Trophoblast cell (in vitro differentiated cells and primary cell): ENCODE measurements around the gene GPC3.
A peak's percentile ranks its signal among the peaks of the same experiment; 100 is the strongest.

Source experiments
- DNase-seq, 2 donors: peaks; one replicate each; pipeline ENCODE4 v3.0.0-alpha.2; 2016
- H2AFZ ChIP-seq: 2 replicates; pipeline ENCODE4 v1.6.1; 2013; ENCODE audit warnings: low read length, moderate library complexity, mild to moderate bottlenecking; ENCODE audit not compliant: insufficient read depth, poor library complexity
- H2AK5ac ChIP-seq: 2 replicates; pipeline ENCODE4 v1.6.1; 2013; ENCODE audit warnings: mild to moderate bottlenecking, low read length
- H2BK120ac ChIP-seq: 2 replicates; pipeline ENCODE4 v1.6.1; 2013; ENCODE audit warnings: low read length, mild to moderate bottlenecking, moderate library complexity; ENCODE audit not compliant: insufficient read depth, poor library complexity
- H2BK12ac ChIP-seq: 2 replicates; pipeline ENCODE4 v1.6.1; 2013; ENCODE audit warnings: mild to moderate bottlenecking, low read length, moderate library complexity
- H2BK5ac ChIP-seq: 2 replicates; pipeline ENCODE4 v1.6.1; 2013; ENCODE audit warnings: low read length, low read depth, moderate library complexity, mild to moderate bottlenecking; ENCODE audit not compliant: poor library complexity
- H3K14ac ChIP-seq: 2 replicates; pipeline ENCODE4 v1.6.1; 2013; ENCODE audit warnings: mild to moderate bottlenecking, low read length
- H3K18ac ChIP-seq: 2 replicates; pipeline ENCODE4 v1.6.1; 2013; ENCODE audit warnings: mild to moderate bottlenecking, low read length
- H3K23ac ChIP-seq: 2 replicates; pipeline ENCODE4 v1.6.1; 2013; ENCODE audit warnings: low read length
- H3K27ac ChIP-seq: 2 replicates; pipeline ENCODE4 v1.5.1; 2013; ENCODE audit warnings: low read depth, mild to moderate bottlenecking, inconsistent platforms, low read length, moderate library complexity
- H3K27me3 ChIP-seq: 2 replicates; pipeline ENCODE4 v1.6.1; 2013; ENCODE audit warnings: inconsistent platforms, mild to moderate bottlenecking, low read length, moderate library complexity; ENCODE audit not compliant: insufficient read depth
- H3K36me3 ChIP-seq, 2 experiments: 1 replicate in 1 of 2; 2 replicates in 1 of 2; pipeline ENCODE4 v1.6.1; 2013; ENCODE audit warnings: low read length in 2 of 2, mild to moderate bottlenecking in 2 of 2, moderate library complexity in 1 of 2; ENCODE audit not compliant: insufficient read depth in 2 of 2, control insufficient read depth in 1 of 2
- H3K4ac ChIP-seq: 2 replicates; pipeline ENCODE4 v1.6.1; 2013; ENCODE audit warnings: low read depth, mild to moderate bottlenecking, low read length, moderate library complexity
- H3K4me1 ChIP-seq, 2 experiments: 1 replicate in 1 of 2; 2 replicates in 1 of 2; pipeline ENCODE4 v1.6.1; 2013; ENCODE audit warnings: low read length in 2 of 2, mild to moderate bottlenecking in 2 of 2, moderate library complexity in 1 of 2; ENCODE audit not compliant: insufficient read depth in 2 of 2, control insufficient read depth in 1 of 2
- H3K4me2 ChIP-seq: 2 replicates; pipeline ENCODE4 v1.6.1; 2013; ENCODE audit warnings: inconsistent platforms, mild to moderate bottlenecking, low read length, moderate library complexity
- H3K4me3 ChIP-seq: 2 replicates; pipeline ENCODE4 v1.5.1; 2013; ENCODE audit warnings: mild to moderate bottlenecking, low read depth, low read length, inconsistent platforms
- H3K79me1 ChIP-seq: one replicate; pipeline ENCODE4 v1.6.1; 2013; ENCODE audit warnings: low read length
- H3K79me2 ChIP-seq: 2 replicates; pipeline ENCODE4 v1.6.1; 2013; ENCODE audit warnings: low read length, mild to moderate bottlenecking; ENCODE audit not compliant: control insufficient read depth, insufficient read depth, poor library complexity
- H3K9ac ChIP-seq: 2 replicates; pipeline ENCODE4 v1.6.1; 2013; ENCODE audit warnings: mild to moderate bottlenecking, low read length
- H3K9me3 ChIP-seq: 2 replicates; pipeline ENCODE4 v1.6.1; 2013; ENCODE audit warnings: low read depth, mild to moderate bottlenecking, control low read depth, inconsistent platforms, low read length; ENCODE audit not compliant: insufficient read depth
- H4K12ac ChIP-seq: 2 replicates; pipeline ENCODE4 v1.6.1; 2013; ENCODE audit warnings: low read depth, mild to moderate bottlenecking, low read length, moderate library complexity
- H4K8ac ChIP-seq: 2 replicates; pipeline ENCODE4 v1.6.1; 2013; ENCODE audit warnings: low read depth, mild to moderate bottlenecking, low read length, moderate library complexity
- H4K91ac ChIP-seq: one replicate; pipeline ENCODE4 v1.6.1; 2013; ENCODE audit warnings: low read depth, mild to moderate bottlenecking, low read length, moderate library complexity
- WGBS: extraction: QIAGEN DNeasy Blood & Tissue Kit; methylation state at CpG from one replicate; pipeline ENCODE4 v1.1.7; 2013; ENCODE audit warnings: missing lambda C conversion rate; ENCODE audit not compliant: insufficient read length, insufficient coverage; ENCODE audit errors: extremely low coverage; 5-methylcytosine and 5-hydroxymethylcytosine counted together

GPC3 gene

GRCh38 chrX:133574716-133575115 lies 410.7 kb downstream of the GPC3 start:
- Histone ChIP-seq H3K79me1 (no peaks in the 10 kb centered on the region), H2BK5ac (no peak overlapping the region), H4K8ac (no peak overlapping the region), H4K12ac (no peak overlapping the region), H3K14ac (no peak overlapping the region), H3K4me2 (no peak overlapping the region), H2AK5ac (no peak overlapping the region), H3K9ac (no peak overlapping the region), H3K4me3 (no peak overlapping the region), H3K9me3 (no peaks in the 10 kb centered on the region), H3K23ac (no peak overlapping the region), H3K18ac (no peak overlapping the region), H4K91ac (no peak overlapping the region), H2BK12ac (no peak overlapping the region), H2BK120ac (no peak overlapping the region), H3K27me3 (no peaks in the 10 kb centered on the region), H3K27ac (no peak overlapping the region), H3K79me2 (no peaks in the 10 kb centered on the region), H3K36me3 (no peaks in the 10 kb centered on the region), H2AFZ (no peak overlapping the region), H3K4ac (no peak overlapping the region), H3K4me1 (no peaks in the 10 kb centered on the region)
- WGBS = no CpG with 5 or more reads among the region's 2 CpGs
- DNase-seq = peak; percentile 59 to 77

DNA sequence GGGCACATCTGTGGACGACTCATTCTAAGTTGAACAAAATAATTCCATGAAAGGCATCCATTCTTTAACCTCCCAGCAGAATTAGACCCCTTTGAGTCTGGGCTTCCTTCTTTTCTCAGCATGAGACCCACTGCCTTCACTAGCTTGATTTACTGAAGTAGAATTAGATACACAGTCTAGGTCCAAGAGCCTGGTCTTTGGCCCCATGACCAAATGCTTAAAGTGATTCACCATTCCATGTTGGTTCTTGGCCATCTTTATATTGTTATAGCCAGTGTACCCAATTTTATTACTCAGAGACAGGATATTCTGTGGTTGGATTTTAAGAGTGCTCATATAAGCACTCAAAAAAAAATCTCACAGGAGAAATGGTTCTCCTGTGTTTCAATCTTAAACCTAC lies 414.8 kb downstream of the GPC3 start:
- no peak overlapping the region for H4K8ac ChIP-seq
- DNase-seq = no peak

DNA sequence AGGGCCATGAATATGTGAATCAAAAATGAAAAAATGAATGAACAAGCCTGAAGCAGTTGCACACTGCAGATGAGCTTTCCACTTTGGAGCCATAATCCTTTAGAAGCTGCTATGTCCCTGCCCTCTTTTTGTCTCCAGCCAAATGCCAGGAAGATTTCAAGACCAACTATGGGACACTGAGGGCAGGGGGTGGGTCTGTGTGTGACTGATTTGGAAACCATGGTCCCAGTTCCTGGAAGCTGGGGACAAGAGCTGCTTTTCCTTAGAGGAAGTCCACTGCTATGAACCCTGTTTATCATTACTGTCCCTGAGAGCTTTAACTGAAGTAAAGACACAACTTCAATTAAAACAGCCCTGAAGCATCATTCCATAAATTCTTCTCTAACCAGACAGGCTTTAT lies 416.2 kb downstream of the GPC3 start:
- H3K4ac ChIP-seq = no peak overlapping the region
- no peaks in the 10 kb centered on the region for H3K9me3 ChIP-seq
- H3K27ac ChIP-seq = no peak overlapping the region
- H3K14ac ChIP-seq = no peak overlapping the region
- H4K8ac ChIP-seq = no peak overlapping the region
- H3K79me1 ChIP-seq = no peaks in the 10 kb centered on the region
- H3K27me3 ChIP-seq = no peaks in the 10 kb centered on the region
- H2BK12ac ChIP-seq = no peak overlapping the region
- no peak for DNase-seq
- H3K4me1 ChIP-seq = no peaks in the 10 kb centered on the region
- no peak overlapping the region for H3K4me3 ChIP-seq
- no peak overlapping the region for H3K9ac ChIP-seq
- no peak overlapping the region for H3K18ac ChIP-seq
- no peaks in the 10 kb centered on the region for H3K36me3 ChIP-seq
- no peak overlapping the region for H2BK5ac ChIP-seq
- H4K91ac ChIP-seq = no peak overlapping the region
- no peak overlapping the region for H3K4me2 ChIP-seq
- H2AFZ ChIP-seq = no peak overlapping the region
- no peaks in the 10 kb centered on the region for H3K79me2 ChIP-seq
- H4K12ac ChIP-seq = no peak overlapping the region
- H2BK120ac ChIP-seq = no peak overlapping the region
- no peak overlapping the region for H3K23ac ChIP-seq
- H2AK5ac ChIP-seq = no peak overlapping the region

More for the DNA sequence above, 414.8 kb downstream of the GPC3 start:
- Histone ChIP-seq H3K79me2 (no peaks in the 10 kb centered on the region), H2BK120ac (no peak overlapping the region), H3K27ac (no peak overlapping the region), H4K91ac (no peak overlapping the region), H4K12ac (no peak overlapping the region), H2BK12ac (no peak overlapping the region), H2AK5ac (no peak overlapping the region), H3K79me1 (no peaks in the 10 kb centered on the region), H3K4me2 (no peak overlapping the region), H3K18ac (no peak overlapping the region), H3K4me1 (no peaks in the 10 kb centered on the region), H3K4ac (no peak overlapping the region), H3K36me3 (no peaks in the 10 kb centered on the region), H3K23ac (no peak overlapping the region), H3K9me3 (no peaks in the 10 kb centered on the region), H2AFZ (no peak overlapping the region), H2BK5ac (no peak overlapping the region), H3K4me3 (no peak overlapping the region), H3K27me3 (no peaks in the 10 kb centered on the region), H3K9ac (no peak overlapping the region), H3K14ac (no peak overlapping the region)
- no CpG with 5 or more reads among the region's 1 CpG for WGBS

- H2BK120ac ChIP-seq = no peak overlapping the region
- H3K4ac ChIP-seq = no peak overlapping the region
- no peak overlapping the region for H3K23ac ChIP-seq
- H3K27ac ChIP-seq = no peak overlapping the region
- no peak overlapping the region for H2BK5ac ChIP-seq
- no peak overlapping the region for H4K8ac ChIP-seq
- no peak overlapping the region for H3K14ac ChIP-seq
- no peaks in the 10 kb centered on the region for H3K9me3 ChIP-seq
- no peak overlapping the region for H3K18ac ChIP-seq
- no peak overlapping the region for H3K4me3 ChIP-seq
- DNase-seq = no peak
- H3K79me1 ChIP-seq = no peaks in the 10 kb centered on the region
- no peak overlapping the region for H4K12ac ChIP-seq
- H2BK12ac ChIP-seq = no peak overlapping the region
- H3K27me3 ChIP-seq = no peaks in the 10 kb centered on the region
- no peaks in the 10 kb centered on the region for H3K4me1 ChIP-seq
- no CpG with 5 or more reads among the region's 1 CpG for WGBS
- H3K4me2 ChIP-seq = no peak overlapping the region
- H2AFZ ChIP-seq = no peak overlapping the region
- no peak overlapping the region for H2AK5ac ChIP-seq
- no peaks in the 10 kb centered on the region for H3K79me2 ChIP-seq
- H3K36me3 ChIP-seq = no peaks in the 10 kb centered on the region
- no peak overlapping the region for H4K91ac ChIP-seq
- no peak overlapping the region for H3K9ac ChIP-seq
These were observed 417.3 kb downstream of the GPC3 start for GRCh38 chrX:133568109-133568508.
